ENCODE results near the gene KIAA1958. TPM values are rescaled to one million over a fixed set of nuclear protein-coding genes. Genes with fewer than 3 reads are reported as not detected.

The KIAA1958 gene
- total RNA-seq, 1 experiment from 2014 or later: 5.8 TPM

DNA sequence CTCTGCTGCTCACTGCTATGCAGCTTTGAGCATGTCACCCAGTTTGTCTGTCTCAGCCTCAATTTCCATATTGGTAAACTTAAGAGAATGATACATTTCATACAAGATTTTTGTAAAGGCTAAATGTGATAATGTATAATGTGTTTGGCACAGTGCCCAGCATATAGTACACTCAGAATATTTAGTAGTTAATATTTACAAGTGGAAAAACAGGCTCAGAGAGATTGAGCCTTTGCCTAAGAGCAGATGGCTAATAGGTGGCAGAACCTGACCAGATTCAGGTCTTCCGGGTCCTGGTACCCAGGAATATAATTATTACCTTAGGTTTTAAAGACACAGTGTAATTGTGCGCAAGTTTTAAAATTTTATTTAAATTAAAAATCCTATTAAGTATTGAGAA is 46.8 kb upstream of the KIAA1958 start:
- intact Hi-C loops (cut with micrococcal nuclease): loop anchor here (10.0 kb wide), 1 partner anchor 385 kb away; no protein-coding TSS in a partner anchor
- no peak for DNase-seq (ENCODE audit: unreplicated experiment)
- H3K4me1 Mint-ChIP-seq (ENCODE audit: insufficient read depth, unreplicated experiment): no peaks in the 10 kb centered on the region
- TF ChIP-seq CTCF (IDR thresholded peaks at IDR 0.05; ENCODE audit: unreplicated experiment): no peak
- no peaks in the 10 kb centered on the region for H3K27me3 Mint-ChIP-seq (ENCODE audit: insufficient read depth, unreplicated experiment)
- BruUV-seq (replicated peaks): no TSS peak
- no peak overlapping the region for H3K27ac Mint-ChIP-seq (ENCODE audit: low read depth, unreplicated experiment)
- H3K9me3 Mint-ChIP-seq (ENCODE audit: unreplicated experiment): no peaks in the 10 kb centered on the region
- POLR2A ChIA-PET: interaction anchor here (0.6 to 2.8 kb wide), 2 partner anchors 8 to 36 kb away, joined by 3 to 6 read pairs; no protein-coding TSS in a partner anchor
- peaks cover 16% of the 10 kb centered on the region for H3K36me3 Mint-ChIP-seq (ENCODE audit: insufficient read depth, unreplicated experiment)
- CTCF ChIA-PET: interaction anchor here (0.7 kb wide), 1 partner anchor 16 kb away, joined by 3 read pairs; no protein-coding TSS in a partner anchor
- H3K4me3 Mint-ChIP-seq (ENCODE audit: unreplicated experiment): no peak overlapping the region

GRCh38 chr9:112443200-112443599 is 43.4 kb upstream of the KIAA1958 start:
- H3K9me3 Mint-ChIP-seq (ENCODE audit: unreplicated experiment): no peaks in the 10 kb centered on the region
- TF ChIP-seq CTCF (IDR thresholded peaks at IDR 0.05; ENCODE audit: unreplicated experiment): peak; percentile 29
- H3K36me3 Mint-ChIP-seq (ENCODE audit: insufficient read depth, unreplicated experiment): peaks cover 16% of the 10 kb centered on the region
- peaks cover 14% of the 10 kb centered on the region for H3K4me1 Mint-ChIP-seq (ENCODE audit: insufficient read depth, unreplicated experiment)
- H3K4me3 Mint-ChIP-seq (ENCODE audit: unreplicated experiment): no peak overlapping the region
- peak; percentile 24 for DNase-seq (ENCODE audit: unreplicated experiment)
- POLR2A ChIA-PET: interaction anchor here (0.6 to 0.8 kb wide), 2 partner anchors 275 to 376 kb away, joined by 3 read pairs; partner anchors contain the start of gene INIP
- no peaks in the 10 kb centered on the region for H3K27me3 Mint-ChIP-seq (ENCODE audit: insufficient read depth, unreplicated experiment)
- CTCF ChIA-PET: interaction anchor here (0.6 to 2.8 kb wide), 21 partner anchors 8 to 680 kb away, joined by 3 to 10 read pairs (median 4); no protein-coding TSS in a partner anchor
- BruUV-seq (replicated peaks): no TSS peak
- no peak overlapping the region for H3K27ac Mint-ChIP-seq (ENCODE audit: low read depth, unreplicated experiment)
- intact Hi-C loops (cut with micrococcal nuclease): loop anchor here (1.0 to 10.0 kb wide), 4 partner anchors 222 to 382 kb away; no protein-coding TSS in a partner anchor

DNA sequence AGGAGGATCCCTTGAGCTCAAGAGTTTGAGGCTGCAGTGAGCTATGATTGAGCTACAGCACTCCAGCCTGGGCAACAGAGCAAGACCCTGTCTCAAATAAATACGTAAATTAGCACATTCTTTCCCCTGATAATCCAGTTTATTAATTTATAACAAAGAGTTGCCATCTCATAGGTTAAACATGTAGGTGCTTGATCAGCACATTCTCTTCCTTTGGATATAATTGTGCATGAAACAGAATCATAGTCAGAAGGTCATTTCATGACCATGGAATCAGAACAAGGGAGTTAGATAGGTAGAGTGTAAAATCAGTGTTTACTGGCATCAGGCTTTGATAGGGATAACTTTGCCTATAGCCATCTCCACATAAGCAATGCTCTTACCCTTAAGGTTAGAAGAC is 43.0 kb upstream of the KIAA1958 start:
- Mint-ChIP-seq H3K27me3 (ENCODE audit: insufficient read depth, unreplicated experiment) (no peaks in the 10 kb centered on the region), H3K27ac (ENCODE audit: low read depth, unreplicated experiment) (no peak overlapping the region), H3K9me3 (ENCODE audit: unreplicated experiment) (no peaks in the 10 kb centered on the region), H3K4me1 (ENCODE audit: insufficient read depth, unreplicated experiment) (peaks cover 14% of the 10 kb centered on the region), H3K4me3 (ENCODE audit: unreplicated experiment) (no peak overlapping the region), H3K36me3 (ENCODE audit: insufficient read depth, unreplicated experiment) (peaks cover 16% of the 10 kb centered on the region)
- BruUV-seq (replicated peaks): no TSS peak
- intact Hi-C loops (cut with micrococcal nuclease): loop anchor here (1.0 to 10.0 kb wide), 4 partner anchors 222 to 381 kb away; no protein-coding TSS in a partner anchor
- ChIA-PET CTCF (interaction anchor here (0.7 to 2.8 kb wide), 20 partner anchors 9 to 680 kb away, joined by 3 to 17 read pairs (median 4); no protein-coding TSS in a partner anchor), POLR2A (no interaction called here)
- no peak for DNase-seq (ENCODE audit: unreplicated experiment)
- peak; percentile 3 for TF ChIP-seq CTCF (IDR thresholded peaks at IDR 0.05; ENCODE audit: unreplicated experiment)

DNA sequence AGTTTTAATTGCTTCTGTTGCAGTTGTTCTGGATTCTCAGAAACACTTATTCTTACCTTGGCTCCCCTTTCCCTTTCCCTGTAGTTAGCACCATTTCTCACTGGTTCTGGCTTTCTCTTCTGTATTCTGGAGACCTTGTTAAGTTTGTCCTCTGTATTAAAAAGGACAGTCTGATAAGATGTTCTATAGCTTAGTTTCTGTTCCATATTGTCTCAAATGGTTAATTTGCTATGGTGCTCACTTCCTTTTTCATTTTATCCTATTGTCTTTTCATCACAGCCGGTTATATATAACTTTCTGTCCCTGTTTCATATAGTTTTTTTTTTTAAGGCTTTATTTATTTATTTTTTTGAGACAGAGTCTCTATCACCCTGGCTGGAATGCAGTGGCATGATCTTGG is 41.4 kb upstream of the KIAA1958 start:
- intact Hi-C loops (cut with micrococcal nuclease): loop anchor here (10.0 kb wide), 1 partner anchor 380 kb away; no protein-coding TSS in a partner anchor
- Mint-ChIP-seq H3K27ac (ENCODE audit: low read depth, unreplicated experiment) (no peak overlapping the region), H3K4me3 (ENCODE audit: unreplicated experiment) (no peak overlapping the region), H3K36me3 (ENCODE audit: insufficient read depth, unreplicated experiment) (peaks cover 13% of the 10 kb centered on the region), H3K4me1 (ENCODE audit: insufficient read depth, unreplicated experiment) (peaks cover 14% of the 10 kb centered on the region), H3K27me3 (ENCODE audit: insufficient read depth, unreplicated experiment) (no peaks in the 10 kb centered on the region), H3K9me3 (ENCODE audit: unreplicated experiment) (no peaks in the 10 kb centered on the region)
- POLR2A ChIA-PET: interaction anchor here (0.5 kb wide), 1 partner anchor 32 kb away, joined by 4 read pairs; no protein-coding TSS in a partner anchor
- DNase-seq (ENCODE audit: unreplicated experiment): no peak
- CTCF ChIA-PET: interaction anchor here (0.5 to 2.7 kb wide), 7 partner anchors 25 to 375 kb away, joined by 3 to 17 read pairs (median 4); no protein-coding TSS in a partner anchor
- TF ChIP-seq CTCF (IDR thresholded peaks at IDR 0.05; ENCODE audit: unreplicated experiment): no peak
- BruUV-seq (replicated peaks): no TSS peak

All from MCF 10A (cell line).